HG02642 (cell line): ENCODE measurements around the gene ZNF286A.
"Not testable (repeated sequence)": the region's sequence is repeated elsewhere in the genome, so short reads cannot be mapped to it uniquely, and the experiment has no call there.

Experiments
- ATAC-seq: cut with Tn5 transposase; IDR thresholded peaks from one replicate; pipeline ENCODE4 v1.9.1; 2021; ENCODE audit warnings: mild to moderate bottlenecking; ENCODE audit not compliant: unreplicated experiment, poor library complexity

Gene ZNF286A

GRCh38 chr17:15687494-15687893 is 12.1 kb upstream of the ZNF286A start:
- not testable (repeated sequence) for ATAC-seq

GRCh38 chr17:15698967-15699366 is 585 bp upstream of the ZNF286A start:
- not testable (repeated sequence) for ATAC-seq

GRCh38 chr17:15699937-15700336 is 385 bp downstream of the ZNF286A start:
- peak; percentile 3 for ATAC-seq

GRCh38 chr17:15704239-15704638 is 4.7 kb downstream of the ZNF286A start:
- ATAC-seq, result not testable (repeated sequence)

GRCh38 chr17:15704813-15705212 is 5.3 kb downstream of the ZNF286A start:
- ATAC-seq, result not testable (repeated sequence)

GRCh38 chr17:15708879-15709278 is 9.3 kb downstream of the ZNF286A start:
- ATAC-seq, result not testable (repeated sequence)

GRCh38 chr17:15716601-15717563 is 17.3 kb downstream of the ZNF286A start:
- ATAC-seq, result not testable (repeated sequence)

GRCh38 chr17:15730535-15730934 is 31.0 kb downstream of the ZNF286A start:
- ATAC-seq, result not testable (repeated sequence)

GRCh38 chr17:15731900-15732299 is 32.3 kb downstream of the ZNF286A start, which contains the start of gene TBC1D26:
TBC1D26 (plus strand) TSS chr17:15732283; CDS start chr17:15735349, 3,066 bp downstream.
- not testable (repeated sequence) for ATAC-seq

- not testable (repeated sequence) for ATAC-seq
Observed at GRCh38 chr17:15733174-15733789, 33.7 kb downstream of the ZNF286A start.

- not testable (repeated sequence) for ATAC-seq
Observed at GRCh38 chr17:15736578-15736977, 37.0 kb downstream of the ZNF286A start.

GRCh38 chr17:15738066-15738465 is 38.5 kb downstream of the ZNF286A start:
- no peak for ATAC-seq

- not testable (repeated sequence) for ATAC-seq
Observed at GRCh38 chr17:15739259-15739658, 39.7 kb downstream of the ZNF286A start.

- ATAC-seq, result not testable (repeated sequence)
Observed at GRCh38 chr17:15740041-15740440, 40.5 kb downstream of the ZNF286A start.

- no peak for ATAC-seq
Observed at GRCh38 chr17:15740570-15741120, 41.1 kb downstream of the ZNF286A start.

GRCh38 chr17:15741624-15742023 is 42.1 kb downstream of the ZNF286A start:
- no peak for ATAC-seq

GRCh38 chr17:15742051-15742795 is 42.7 kb downstream of the ZNF286A start:
- no peak for ATAC-seq

GRCh38 chr17:15742921-15743320 is 43.4 kb downstream of the ZNF286A start:
- no peak for ATAC-seq

GRCh38 chr17:15744074-15744676 is 44.6 kb downstream of the ZNF286A start:
- no peak for ATAC-seq

GRCh38 chr17:15744885-15745284 is 45.3 kb downstream of the ZNF286A start:
- no peak for ATAC-seq
